ENCODE results near the gene NLRC4.

GRCh38 chr2:32258242-32258641 lies 6.4 kb downstream of the NLRC4 start:
- TF ChIP-seq CTCF (IDR thresholded peaks at IDR 0.05) (no peak), POLR2A (IDR thresholded peaks at IDR 0.05) (no peak)

Data from right lobe of liver (tissue), 4 donors.